ENCODE results near the gene TMEM198.
A peak's percentile ranks its signal among the peaks of the same experiment; 100 is the strongest.

The TMEM198 gene, protein sequence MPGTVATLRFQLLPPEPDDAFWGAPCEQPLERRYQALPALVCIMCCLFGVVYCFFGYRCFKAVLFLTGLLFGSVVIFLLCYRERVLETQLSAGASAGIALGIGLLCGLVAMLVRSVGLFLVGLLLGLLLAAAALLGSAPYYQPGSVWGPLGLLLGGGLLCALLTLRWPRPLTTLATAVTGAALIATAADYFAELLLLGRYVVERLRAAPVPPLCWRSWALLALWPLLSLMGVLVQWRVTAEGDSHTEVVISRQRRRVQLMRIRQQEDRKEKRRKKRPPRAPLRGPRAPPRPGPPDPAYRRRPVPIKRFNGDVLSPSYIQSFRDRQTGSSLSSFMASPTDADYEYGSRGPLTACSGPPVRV

DNA sequence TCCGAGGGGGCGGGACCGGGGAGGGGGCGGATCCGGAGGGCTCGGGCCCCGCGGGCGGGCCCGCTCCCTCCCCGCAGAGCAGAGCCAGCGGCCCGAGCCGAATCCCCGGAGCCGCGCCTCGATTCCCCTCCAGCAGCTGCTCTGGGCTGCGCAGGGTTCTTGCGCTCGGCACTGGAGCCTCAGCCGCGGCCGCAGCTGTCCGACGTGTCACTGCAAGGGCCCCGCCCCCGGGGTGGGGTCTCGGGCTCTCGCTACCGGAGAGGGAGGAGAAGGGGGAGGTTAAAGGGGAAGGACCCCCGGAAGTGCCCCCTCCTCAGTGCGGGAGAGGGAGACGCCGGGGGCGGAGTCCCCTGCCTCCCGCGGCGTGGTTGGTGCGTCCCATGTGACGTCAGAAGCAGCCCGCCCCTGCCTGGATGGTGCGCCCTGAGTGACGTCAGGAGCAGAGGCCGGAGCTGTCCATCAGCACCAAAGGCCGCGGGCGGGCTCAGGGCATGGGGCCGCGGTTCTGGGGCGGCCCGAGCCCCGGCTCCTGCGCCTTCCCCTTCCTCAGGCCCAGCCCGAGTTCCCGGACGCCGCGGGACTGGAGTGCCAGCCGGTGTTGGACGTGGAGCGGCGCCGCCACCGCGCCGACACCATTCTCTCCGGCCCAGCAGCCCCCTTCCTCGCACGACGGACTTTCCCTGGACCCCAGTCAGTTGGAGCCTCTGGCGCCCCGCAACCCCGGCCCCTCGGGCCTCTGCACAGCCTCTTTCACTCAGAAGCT lies at the start of gene TMEM198, which contains the start of gene CHPF:
TMEM198 (plus strand) TSS at position 433 of the 763 bp plus-strand sequence. CDS start 700 bp downstream, outside the sequence.
CHPF (minus strand) TSS at position 214 of the 763 bp plus-strand sequence. CDS start 271 bp downstream, outside the sequence.
- peak; percentile 99 for DNase-seq (ENCODE audit: low spot score)

DNA sequence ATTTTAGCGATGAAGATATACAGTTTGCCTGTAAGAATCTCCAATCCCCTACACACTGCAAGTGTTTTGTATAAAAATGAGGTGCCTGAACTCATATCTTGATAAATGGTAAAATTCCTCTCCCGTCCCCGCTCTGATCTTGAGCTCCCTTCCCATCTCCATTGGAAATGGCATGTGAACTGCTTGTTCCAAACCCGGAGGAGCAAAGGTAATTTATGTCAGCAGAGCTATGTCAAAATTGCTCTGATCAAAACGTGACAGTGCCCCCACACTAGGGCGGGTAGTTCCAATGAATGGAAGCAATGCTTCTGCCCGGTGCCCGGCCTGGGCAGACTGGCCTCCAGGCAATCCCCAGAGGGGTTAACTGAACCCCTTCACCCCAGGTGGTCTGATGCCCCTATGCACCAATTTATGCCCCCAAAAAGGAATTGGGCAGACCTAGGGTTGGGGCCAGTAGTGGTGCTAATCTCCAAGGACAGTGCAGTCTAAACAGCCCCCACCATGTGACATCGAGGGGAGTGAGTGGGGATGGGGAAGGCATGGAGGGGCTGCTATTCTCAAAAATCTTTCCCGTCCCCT lies 48.8 kb upstream of the TMEM198 start:
- no peak for DNase-seq (ENCODE audit: low spot score)

GRCh38 chr2:219495531-219496122 lies 48.2 kb upstream of the TMEM198 start:
- peak; percentile 93 for DNase-seq (ENCODE audit: low spot score)

DNA sequence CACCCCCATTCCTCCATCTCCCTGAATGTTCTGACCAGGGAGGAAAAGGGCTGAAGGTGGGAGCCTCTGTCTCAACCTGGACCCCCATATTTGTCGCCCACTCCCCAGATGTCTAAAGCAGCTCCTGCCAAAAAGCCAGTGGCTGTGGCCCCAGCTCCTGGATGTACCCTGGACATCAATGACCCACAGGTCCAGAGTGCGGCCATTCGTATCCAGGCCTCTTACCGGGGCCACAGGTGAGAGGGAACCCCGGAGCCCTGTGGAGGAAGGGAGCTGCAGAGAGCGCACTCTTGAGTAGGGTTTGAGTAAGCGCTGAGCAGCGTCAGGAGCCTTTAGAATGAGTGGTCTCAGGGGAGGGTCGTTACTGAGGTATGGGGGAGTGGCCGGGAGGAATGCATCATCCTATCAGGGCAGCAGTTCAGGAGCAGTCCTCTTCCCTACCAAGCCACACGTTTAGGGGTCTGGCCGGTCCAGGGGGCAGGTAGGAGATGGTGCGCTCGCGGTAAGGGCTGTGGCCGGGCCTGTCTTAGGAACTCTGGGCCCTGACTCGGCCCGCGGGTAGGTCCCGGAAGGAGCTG lies 47.5 kb upstream of the TMEM198 start:
- DNase-seq (ENCODE audit: low spot score) = no peak

DNA sequence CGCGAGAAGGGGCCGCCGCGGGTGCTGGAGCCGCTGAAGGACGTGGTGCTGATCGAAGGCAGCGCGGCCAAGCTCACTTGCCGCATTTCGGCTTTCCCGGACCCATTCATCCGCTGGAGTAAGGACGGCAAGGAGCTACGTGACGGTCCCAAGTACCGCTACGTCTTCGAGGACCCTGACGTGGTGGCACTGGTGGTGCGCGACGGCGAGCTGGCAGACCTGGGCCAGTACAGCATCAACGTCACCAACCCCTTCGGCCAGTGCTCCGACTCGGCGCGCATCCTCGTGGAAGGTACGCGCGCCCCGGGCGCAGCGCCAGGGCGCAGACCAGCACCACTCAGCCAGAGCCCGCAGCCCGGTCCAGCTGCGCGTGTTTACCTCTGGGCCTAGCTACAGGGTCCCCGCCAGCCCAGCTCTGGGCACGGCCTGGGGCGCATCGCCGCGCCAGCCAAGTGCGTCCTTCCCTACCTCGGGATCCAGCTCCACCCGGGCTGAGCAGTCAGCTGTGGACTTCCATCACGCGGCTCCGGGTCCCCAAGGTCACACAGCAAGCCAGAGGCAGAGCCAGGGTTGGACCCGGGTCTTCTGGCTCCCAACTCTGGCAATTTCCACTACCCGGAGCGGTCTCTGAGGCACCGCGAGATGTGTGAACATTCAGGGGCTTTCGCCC lies 46.9 kb upstream of the TMEM198 start:
- no peak for DNase-seq (ENCODE audit: low spot score)

- DNase-seq (ENCODE audit: low spot score) = peak; percentile 97
Measured at GRCh38 chr2:219497495-219498279, 46.1 kb upstream of the TMEM198 start.

GRCh38 chr2:219498280-219499057 lies 45.4 kb upstream of the TMEM198 start, which contains the start of gene GMPPA:
Gene GMPPA (plus strand): TSS chr2:219498891. CDS start chr2:219499976, 1,085 bp downstream.
- peak; percentile 99 for DNase-seq (ENCODE audit: low spot score)

GRCh38 chr2:219499058-219499307 lies 44.8 kb upstream of the TMEM198 start:
- DNase-seq (ENCODE audit: low spot score) = no peak

DNA sequence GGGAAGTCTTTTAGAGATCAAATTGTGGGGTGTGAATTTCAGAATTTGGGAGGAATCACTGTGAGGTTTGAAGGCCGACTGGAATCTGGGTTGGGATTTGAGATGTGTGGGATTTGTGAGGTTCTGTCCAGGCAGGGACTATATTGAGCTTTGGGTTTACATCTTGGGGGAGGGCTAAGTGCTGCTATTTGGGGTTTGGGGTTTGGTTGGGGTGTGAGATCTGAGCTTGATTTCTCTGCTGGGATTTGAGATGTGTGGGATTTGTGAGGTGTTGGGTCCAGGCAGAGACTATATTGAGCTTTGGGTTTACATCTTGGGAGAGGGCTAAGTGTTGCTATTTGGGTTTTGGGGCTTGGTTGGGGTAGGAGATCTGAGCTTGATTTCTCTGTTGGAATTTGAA lies 44.3 kb upstream of the TMEM198 start:
- no peak for DNase-seq (ENCODE audit: low spot score)

DNA sequence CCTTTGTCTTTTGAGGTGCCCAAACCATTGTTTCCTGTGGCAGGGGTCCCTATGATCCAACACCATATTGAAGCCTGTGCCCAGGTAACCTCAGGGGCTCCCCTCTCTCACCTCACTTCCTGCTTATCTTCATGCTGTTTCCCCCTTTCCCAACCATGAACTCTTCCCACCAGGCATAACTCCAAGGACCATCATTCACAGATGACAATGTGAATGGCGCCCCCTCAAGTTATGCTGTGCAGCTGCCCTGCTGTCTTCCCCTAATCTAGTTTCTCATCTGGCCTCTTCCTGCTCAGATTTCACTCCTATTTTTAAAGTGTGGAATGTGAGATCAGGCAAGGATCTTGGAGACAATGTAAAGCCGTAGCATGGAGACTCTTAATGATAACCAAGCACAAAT lies 43.7 kb upstream of the TMEM198 start:
- no peak for DNase-seq (ENCODE audit: low spot score)

GRCh38 chr2:219501849-219502248 lies 42.0 kb upstream of the TMEM198 start:
- DNase-seq (ENCODE audit: low spot score) = no peak

- no peak for DNase-seq (ENCODE audit: low spot score)
Measured at GRCh38 chr2:219502618-219503017, 41.2 kb upstream of the TMEM198 start.

DNA sequence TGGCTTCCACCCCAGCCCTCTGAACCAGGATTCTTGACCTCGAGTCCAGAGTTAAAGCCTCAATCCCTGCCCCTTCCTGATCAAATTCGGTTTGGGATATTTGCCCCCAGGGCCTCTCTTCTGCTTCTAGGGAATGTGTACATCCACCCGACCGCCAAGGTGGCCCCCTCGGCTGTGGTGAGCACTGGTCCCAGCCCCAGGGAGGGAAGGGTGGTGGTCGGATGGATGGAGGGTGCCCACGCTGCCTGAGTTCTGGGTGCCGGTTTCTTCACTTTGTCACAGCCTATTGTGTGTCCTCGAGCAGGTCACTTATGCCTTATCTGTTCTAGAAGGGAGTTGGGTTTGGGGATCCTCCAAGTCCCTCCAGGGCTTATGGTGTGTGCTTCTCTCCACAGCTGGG lies 38.2 kb upstream of the TMEM198 start:
- no peak for DNase-seq (ENCODE audit: low spot score)

- no peak for DNase-seq (ENCODE audit: low spot score)
Measured at GRCh38 chr2:219506153-219506801, 37.6 kb upstream of the TMEM198 start.

- DNase-seq (ENCODE audit: low spot score) = no peak
Measured at GRCh38 chr2:219506802-219507526, 36.9 kb upstream of the TMEM198 start.

DNA sequence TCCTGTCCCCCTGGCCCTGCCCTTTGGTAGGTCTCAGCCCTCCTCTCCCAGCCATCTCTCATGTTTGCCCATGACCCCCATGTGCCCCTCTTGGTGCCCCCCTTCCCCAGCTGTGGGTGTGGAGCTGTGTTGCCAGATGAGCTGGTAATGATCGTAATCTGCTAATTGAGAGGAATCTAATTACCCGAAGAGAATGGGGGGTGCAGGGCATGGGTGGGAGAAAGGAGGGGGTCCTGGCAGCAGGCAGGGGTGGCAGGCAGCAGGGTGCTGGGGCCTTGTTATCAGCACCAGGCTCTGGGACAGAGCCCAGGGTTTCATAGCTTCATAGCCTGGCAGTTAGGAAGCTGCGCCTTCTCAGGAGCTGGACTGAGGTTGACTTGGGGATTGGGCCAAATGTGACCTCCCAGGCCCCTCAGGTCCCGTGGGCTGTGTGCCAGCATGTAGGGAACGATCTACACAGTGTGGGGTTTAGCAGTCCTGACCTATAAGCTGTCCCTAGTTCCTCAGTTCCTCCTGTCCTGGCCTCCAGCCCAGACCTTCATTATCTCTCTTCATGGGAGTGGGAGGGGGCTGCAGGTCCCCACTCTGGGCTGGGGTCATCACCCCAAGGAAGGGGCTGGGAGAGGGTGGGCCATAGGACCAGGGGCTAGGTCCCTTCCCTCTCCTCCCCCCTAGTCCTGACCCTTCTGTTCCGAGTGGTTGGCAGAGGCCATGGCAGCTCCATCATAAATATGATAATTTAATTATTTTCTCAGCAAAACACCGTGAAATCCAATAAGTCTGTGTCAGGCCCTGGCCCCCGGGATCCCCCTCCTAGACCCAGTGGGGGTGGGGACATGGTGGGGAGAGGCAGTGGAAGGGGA lies 36.0 kb upstream of the TMEM198 start:
- DNase-seq (ENCODE audit: low spot score) = no peak

DNA sequence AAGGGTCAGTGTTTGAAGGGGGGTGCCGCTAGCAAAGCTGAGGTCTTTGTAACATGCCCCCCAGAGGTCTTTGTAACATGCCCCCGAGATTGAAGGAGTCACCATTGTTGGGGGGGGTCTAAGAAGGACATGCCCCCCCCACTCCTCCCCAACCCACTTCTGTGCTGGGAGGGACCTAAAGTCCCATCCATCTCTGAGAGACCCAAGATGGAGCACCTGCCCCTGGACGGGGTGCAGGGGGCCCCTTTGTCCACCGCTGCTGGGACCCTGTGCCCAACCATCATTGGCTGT lies 35.4 kb upstream of the TMEM198 start:
- no peak for DNase-seq (ENCODE audit: low spot score)

All from HuH-7.5 (cell line).